Measurements from ENCODE around the gene CCL24. TPM values are rescaled to one million over a fixed set of nuclear protein-coding genes. Genes with fewer than 3 reads are reported as not detected.

CCL24 gene
- total and polyA plus RNA-seq, 2 of the 4 experiments (the other 2 are of a cell fraction), result not detected

- in situ Hi-C loops (cut with MboI; ENCODE audit: low sequenced_read_pairs), result no loop called here
- dilution Hi-C loops (cut with HindIII; ENCODE audit: low sequenced_read_pairs, unreplicated experiment), result no loop called here
These were observed 5.5 kb downstream of the CCL24 start for GRCh38 chr7:75808106-75808505.

More at GRCh38 chr7:75808106-75808505, 5.5 kb downstream of the CCL24 start:
- no peak overlapping the region for H3K4me2 ChIP-seq (ENCODE audit: low read depth, low read length)
- no peak for TF ChIP-seq POLR2A (IDR thresholded peaks at IDR 0.05; ENCODE audit: low read depth, low read length)
- TF ChIP-seq, protein P1, sequence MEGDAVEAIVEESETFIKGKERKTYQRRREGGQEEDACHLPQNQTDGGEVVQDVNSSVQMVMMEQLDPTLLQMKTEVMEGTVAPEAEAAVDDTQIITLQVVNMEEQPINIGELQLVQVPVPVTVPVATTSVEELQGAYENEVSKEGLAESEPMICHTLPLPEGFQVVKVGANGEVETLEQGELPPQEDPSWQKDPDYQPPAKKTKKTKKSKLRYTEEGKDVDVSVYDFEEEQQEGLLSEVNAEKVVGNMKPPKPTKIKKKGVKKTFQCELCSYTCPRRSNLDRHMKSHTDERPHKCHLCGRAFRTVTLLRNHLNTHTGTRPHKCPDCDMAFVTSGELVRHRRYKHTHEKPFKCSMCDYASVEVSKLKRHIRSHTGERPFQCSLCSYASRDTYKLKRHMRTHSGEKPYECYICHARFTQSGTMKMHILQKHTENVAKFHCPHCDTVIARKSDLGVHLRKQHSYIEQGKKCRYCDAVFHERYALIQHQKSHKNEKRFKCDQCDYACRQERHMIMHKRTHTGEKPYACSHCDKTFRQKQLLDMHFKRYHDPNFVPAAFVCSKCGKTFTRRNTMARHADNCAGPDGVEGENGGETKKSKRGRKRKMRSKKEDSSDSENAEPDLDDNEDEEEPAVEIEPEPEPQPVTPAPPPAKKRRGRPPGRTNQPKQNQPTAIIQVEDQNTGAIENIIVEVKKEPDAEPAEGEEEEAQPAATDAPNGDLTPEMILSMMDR (conservative IDR thresholded peaks at IDR 0.05; ENCODE audit: low read depth, low read length), result no peak
- no peak for TF ChIP-seq MXI1 (IDR thresholded peaks at IDR 0.05; ENCODE audit: borderline replicate concordance, low read depth, low read length)
- TF ChIP-seq RCOR1 (IDR thresholded peaks at IDR 0.05; ENCODE audit: insufficient replicate concordance, low read length), result no peak
- no peak for TF ChIP-seq RAD21 (IDR thresholded peaks at IDR 0.05; ENCODE audit: low read length)
- TF ChIP-seq CHD1 (IDR thresholded peaks at IDR 0.05; ENCODE audit: low read depth, low read length), result no peak
- TF ChIP-seq FOS (IDR thresholded peaks at IDR 0.05; ENCODE audit: low read depth, low read length), result no peak
- H4K91ac ChIP-seq (ENCODE audit: insufficient read depth, low read depth, low read length), result no peak overlapping the region
- no peak overlapping the region for H2BK15ac ChIP-seq (ENCODE audit: low read depth, low read length)
- no peak overlapping the region for H2BK20ac ChIP-seq (ENCODE audit: low read depth, low read length)
- WGBS, 2 experiments (ENCODE audit: extremely low coverage in 2 of 2, insufficient read length in 1 of 2), result 27% methylated on average over 3 of the region's 6 CpGs; no CpG with 5 or more reads in 1 of the 2 experiments
- no peak for ATAC-seq (ENCODE audit: low read depth)
- H4K8ac ChIP-seq (ENCODE audit: low read depth in 2 of 2, low read length in 2 of 2), result no peak overlapping the region
- H3K9ac ChIP-seq (ENCODE audit: low read depth, low read length), result no peak overlapping the region
- no peak overlapping the region for H3K18ac ChIP-seq (ENCODE audit: low read depth, low read length)
- intact Hi-C loops (cut with micrococcal nuclease), result no loop called here
- no peak overlapping the region for H2AK5ac ChIP-seq (ENCODE audit: low read depth, low read length)
- no peak overlapping the region for H3K4me3 ChIP-seq (ENCODE audit: insufficient read depth, low read depth, low read length)
- H2AK9ac ChIP-seq (replicated peaks; ENCODE audit: low read depth, low read length, poor library complexity), result no peak overlapping the region
- no peak overlapping the region for H2BK5ac ChIP-seq (ENCODE audit: low read depth, low read length, poor library complexity, severe bottlenecking)
- no peak for DNase-seq
- H3K56ac ChIP-seq (ENCODE audit: extremely low read depth, insufficient read depth, low read length), result no peak overlapping the region
- H4K20me1 ChIP-seq (ENCODE audit: insufficient read depth, low read length), result no peaks in the 10 kb centered on the region
- no peak overlapping the region for H3K23ac ChIP-seq (ENCODE audit: low read depth, low read length)
- no peaks in the 10 kb centered on the region for H3K36me3 ChIP-seq (ENCODE audit: control insufficient read depth, insufficient read depth, low read length)
- H3K9me3 ChIP-seq (ENCODE audit: control insufficient read depth, insufficient read depth, low read length), result peaks cover 20% of the 10 kb centered on the region
- no peak overlapping the region for H2AFZ ChIP-seq (replicated peaks; ENCODE audit: low read length, poor library complexity)
- no peaks in the 10 kb centered on the region for H3K9me1 ChIP-seq (ENCODE audit: insufficient read depth, low read length)
- ChIA-PET POLR2A (ENCODE audit: unreplicated experiment) (no interaction called here), CTCF (no interaction called here)
- no peak overlapping the region for H3K14ac ChIP-seq (replicated peaks; ENCODE audit: low read depth, low read length)
- no peaks in the 10 kb centered on the region for H3K4me1 ChIP-seq (ENCODE audit: control insufficient read depth, insufficient read depth, low read length)
- H3K27me3 ChIP-seq (ENCODE audit: control insufficient read depth, insufficient read depth, low read length), result peaks cover 9% of the 10 kb centered on the region
- no peak overlapping the region for H3K4ac ChIP-seq (ENCODE audit: low read depth, low read length)
- no peaks in the 10 kb centered on the region for H3K79me1 ChIP-seq (ENCODE audit: low read depth in 1 of 2, low read length in 2 of 2)
- H4K5ac ChIP-seq (ENCODE audit: low read depth, low read length), result no peak overlapping the region
- no TSS peak for BruUV-seq (replicated peaks)
- no peak overlapping the region for H2BK120ac ChIP-seq (ENCODE audit: low read depth, low read length)
- no peak overlapping the region for H3K27ac ChIP-seq (ENCODE audit: insufficient read depth, low read length)

Data from IMR-90 (cell line).